GM18508 (cell line): ENCODE results near the gene PURB.
"Not testable (repeated sequence)": the region's sequence is repeated elsewhere in the genome, so short reads cannot be mapped to it uniquely, and the experiment has no call there.

ENCODE experiments used
- ATAC-seq: cut with Tn5 transposase; IDR thresholded peaks from one replicate; pipeline ENCODE4 v1.9.1; 2021; ENCODE audit warnings: moderate number of reproducible peaks; ENCODE audit not compliant: insufficient read depth, unreplicated experiment

Gene PURB

DNA sequence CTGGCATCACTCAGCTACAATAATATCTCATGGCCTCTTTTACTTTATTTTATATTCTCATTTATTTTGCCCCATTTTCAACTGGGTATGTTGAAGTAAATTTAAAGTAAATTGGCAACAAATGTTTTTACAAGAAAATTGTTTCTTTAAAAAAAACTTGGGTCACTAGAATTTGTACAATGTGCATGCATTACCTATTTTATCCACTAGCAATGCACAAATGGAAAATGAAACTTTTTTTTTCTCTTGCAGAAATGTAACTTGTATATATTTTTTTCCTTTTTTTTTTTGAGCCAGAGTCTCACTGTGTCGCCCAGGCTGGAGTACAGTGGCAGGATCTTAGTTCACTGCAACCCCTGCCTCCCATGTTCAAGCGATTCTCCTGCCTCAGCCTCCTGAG lies 27.2 kb downstream of the PURB start:
- no peak for ATAC-seq

- ATAC-seq, result no peak
These were observed 30.5 kb downstream of the PURB start for GRCh38 chr7:44854644-44855364.

GRCh38 chr7:44853391-44853790 lies 31.9 kb downstream of the PURB start:
- ATAC-seq, result no peak

DNA sequence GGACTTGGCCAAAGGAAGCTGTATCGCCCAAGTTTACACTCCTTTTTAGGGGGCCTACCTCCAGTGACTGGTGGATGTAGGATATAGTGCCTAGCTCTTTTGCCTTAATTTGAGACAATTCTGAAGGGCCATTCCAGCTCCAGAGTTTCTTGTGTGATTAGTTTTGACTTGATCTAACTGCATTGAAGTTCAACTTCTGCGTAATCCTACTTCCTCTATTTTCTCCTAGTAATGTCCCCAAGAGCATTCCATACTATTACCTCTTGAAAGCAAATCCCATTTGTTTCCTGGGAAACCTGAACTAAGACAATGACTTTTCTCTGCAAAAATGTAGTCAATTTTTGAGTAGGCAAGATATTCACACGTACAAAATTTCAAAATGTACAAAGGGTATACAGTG lies 32.7 kb downstream of the PURB start:
- ATAC-seq, result no peak

DNA sequence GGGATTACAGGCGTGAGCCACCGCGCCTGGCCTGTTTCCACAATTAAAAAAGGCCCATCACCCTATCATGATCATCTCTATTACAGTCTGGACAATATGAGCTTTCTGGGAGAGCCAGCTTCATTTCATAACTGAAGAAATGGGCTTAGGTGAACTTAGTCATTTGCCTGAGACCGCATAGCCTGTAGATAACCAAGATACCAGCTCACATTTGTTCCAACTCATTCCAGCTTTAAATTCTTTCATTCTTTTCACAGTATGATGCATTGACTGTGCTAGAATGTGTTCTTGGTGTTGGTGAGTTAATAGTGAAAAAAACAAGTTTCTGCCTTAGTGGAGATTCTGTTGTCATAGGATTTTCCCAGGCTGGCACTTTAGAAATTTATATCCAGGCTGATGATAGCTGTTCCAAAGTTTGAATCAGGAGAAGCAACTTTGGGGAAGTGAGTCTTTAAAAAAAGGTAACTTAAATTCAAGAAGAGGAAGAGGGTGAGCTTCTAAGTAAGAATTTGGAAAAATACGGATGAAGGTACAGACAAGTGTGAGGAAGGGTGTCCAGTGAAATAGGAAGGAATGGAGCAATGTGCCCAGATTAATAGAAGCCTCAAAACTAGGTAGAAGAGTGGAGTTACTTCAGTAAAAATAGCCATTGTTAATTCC lies 35.3 kb downstream of the PURB start:
- no peak for ATAC-seq

DNA sequence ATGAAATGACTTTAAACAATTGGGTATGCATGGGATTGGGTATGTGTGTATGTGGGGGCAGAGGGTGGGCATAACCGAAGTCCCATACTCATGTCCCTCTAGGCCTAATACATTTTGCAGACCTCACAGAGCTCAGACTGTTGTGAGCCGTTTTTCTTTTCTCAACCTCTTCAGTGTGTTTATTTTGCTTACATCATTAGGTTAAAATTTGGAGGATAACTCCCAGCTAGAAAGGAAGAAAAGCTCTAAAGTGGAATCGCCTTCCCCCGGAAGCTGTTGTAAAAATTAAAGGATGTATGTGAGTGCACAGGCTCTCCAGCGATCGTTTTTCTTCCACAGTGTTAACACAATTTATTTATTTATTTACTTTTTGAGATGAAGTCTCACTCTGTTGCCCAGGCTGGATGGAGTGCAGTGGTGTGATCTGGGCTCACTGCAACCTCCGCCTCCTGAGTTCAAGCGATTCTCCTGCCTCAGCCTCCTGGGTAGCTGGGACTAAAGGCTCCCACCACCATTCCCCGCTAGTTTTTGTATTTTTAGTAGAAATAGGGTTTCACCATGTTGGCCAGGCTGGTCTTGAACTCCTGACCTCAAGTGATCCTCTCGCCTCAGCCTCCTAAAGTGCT lies 36.0 kb downstream of the PURB start:
- ATAC-seq, result no peak

GRCh38 chr7:44847920-44848634 lies 37.3 kb downstream of the PURB start, which contains the start of gene H2AZ2:
TSS of gene H2AZ2 (minus strand) at chr7:44848087. CDS start at chr7:44847971, 116 bp downstream.
- peak; percentile 74 for ATAC-seq

DNA sequence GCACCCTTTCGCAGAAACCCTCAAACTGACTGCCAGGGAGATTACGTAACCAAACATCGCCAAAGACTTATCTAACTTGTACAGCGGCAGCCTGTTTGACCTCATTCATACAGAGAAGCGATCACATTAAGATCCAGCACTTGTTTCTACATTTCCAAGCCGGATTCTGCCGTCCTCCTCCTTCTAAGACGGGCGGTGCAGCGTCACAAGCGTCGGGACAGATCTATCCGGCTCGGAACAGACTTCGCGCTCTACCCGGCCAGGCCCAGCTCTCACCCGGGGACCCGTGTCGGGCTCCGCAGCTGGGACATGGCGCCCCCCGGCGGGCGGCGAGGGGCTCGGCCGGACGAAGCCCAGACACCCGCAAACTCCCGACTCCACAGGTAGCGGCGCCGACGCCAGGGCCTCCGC lies 37.8 kb downstream of the PURB start:
- ATAC-seq, result peak; percentile 39

GRCh38 chr7:44846816-44847508 lies 38.4 kb downstream of the PURB start:
- ATAC-seq, result no peak

DNA sequence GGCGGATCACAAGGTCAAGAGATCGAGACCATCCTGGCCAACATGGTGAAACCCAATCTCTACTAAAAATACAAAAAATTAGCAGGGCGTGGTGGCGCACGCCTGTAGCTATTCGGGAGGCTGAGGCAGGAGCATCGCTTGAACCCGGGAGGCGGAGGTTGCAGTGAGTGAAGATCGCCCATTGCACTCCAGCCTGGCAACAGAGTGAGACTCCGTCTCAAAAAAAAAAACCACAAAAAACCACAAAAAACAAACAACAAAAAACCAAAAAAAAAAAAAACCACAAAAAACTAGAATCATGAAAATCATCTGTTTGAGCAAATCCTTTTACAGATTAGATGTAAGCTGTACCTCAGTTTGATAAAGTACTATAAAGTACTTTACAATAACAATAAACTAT lies 38.9 kb downstream of the PURB start:
- not testable (repeated sequence) for ATAC-seq

- no peak for ATAC-seq
These were observed 39.9 kb downstream of the PURB start for GRCh38 chr7:44845451-44845850.

DNA sequence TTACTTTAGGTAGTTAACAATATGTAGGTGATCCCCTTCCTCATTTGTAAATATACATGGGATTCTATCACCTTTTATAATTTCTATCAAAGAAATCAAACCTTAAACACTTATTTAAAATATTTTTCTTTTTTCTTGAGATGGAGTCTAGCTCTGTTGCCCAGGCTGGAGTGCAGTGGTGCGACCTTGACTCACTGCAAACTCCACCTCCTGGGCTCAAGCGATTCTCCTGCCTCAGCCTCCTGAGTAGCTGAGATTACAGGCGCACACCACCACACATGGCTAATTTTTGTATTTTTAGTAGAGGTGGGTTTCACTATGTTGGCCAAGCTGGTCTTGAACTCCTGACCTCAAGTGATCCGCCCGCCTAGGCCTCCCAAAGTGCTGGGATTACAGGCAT lies 41.9 kb downstream of the PURB start:
- ATAC-seq, result not testable (repeated sequence)

DNA sequence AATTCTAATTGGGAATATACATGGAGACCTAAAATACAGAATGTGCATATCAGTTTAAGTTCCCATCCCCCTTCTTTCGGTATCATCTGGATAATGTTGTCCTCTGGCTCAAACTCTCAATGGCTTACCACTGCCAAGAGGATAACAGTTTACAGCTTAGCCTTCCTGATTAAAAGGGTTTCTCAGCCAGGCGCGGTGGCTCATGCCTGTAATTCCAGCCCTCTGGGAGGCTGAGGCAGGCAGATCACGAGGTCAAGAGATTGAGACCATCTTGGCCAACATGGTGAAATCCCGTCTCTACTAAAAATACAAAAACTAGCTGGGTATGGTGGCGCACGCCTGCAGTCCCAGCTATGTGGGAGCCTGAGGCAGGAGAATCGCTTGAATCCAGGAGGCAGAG lies 42.7 kb downstream of the PURB start:
- not testable (repeated sequence) for ATAC-seq

GRCh38 chr7:44838751-44839150 lies 46.6 kb downstream of the PURB start:
- ATAC-seq, result no peak

DNA sequence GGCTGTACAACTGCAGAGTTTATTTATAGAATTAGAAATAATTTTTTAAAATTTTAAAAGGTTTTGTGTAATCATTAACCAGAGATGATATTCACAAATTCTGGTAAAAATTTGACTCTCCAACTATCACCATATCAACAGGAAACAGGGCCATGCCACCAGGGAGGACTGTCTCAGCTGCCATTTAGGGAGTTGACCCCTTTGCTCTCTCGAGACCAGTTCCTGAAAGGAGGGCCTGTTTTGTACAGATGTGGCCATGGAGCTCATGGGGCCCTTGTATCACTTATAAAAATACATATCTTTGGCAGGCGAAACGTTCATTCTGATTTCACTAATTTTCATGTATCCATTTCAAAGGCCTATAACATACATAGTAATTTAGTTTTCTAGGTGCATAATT lies 57.8 kb downstream of the PURB start:
- no peak for ATAC-seq
